ENCODE data around the gene RASA3.
A peak's percentile ranks its signal among the peaks of the same experiment; 100 is the strongest.
"Not testable (repeated sequence)": the region's sequence is repeated elsewhere in the genome, so short reads cannot be mapped to it uniquely, and the experiment has no call there.

The RASA3 gene

DNA sequence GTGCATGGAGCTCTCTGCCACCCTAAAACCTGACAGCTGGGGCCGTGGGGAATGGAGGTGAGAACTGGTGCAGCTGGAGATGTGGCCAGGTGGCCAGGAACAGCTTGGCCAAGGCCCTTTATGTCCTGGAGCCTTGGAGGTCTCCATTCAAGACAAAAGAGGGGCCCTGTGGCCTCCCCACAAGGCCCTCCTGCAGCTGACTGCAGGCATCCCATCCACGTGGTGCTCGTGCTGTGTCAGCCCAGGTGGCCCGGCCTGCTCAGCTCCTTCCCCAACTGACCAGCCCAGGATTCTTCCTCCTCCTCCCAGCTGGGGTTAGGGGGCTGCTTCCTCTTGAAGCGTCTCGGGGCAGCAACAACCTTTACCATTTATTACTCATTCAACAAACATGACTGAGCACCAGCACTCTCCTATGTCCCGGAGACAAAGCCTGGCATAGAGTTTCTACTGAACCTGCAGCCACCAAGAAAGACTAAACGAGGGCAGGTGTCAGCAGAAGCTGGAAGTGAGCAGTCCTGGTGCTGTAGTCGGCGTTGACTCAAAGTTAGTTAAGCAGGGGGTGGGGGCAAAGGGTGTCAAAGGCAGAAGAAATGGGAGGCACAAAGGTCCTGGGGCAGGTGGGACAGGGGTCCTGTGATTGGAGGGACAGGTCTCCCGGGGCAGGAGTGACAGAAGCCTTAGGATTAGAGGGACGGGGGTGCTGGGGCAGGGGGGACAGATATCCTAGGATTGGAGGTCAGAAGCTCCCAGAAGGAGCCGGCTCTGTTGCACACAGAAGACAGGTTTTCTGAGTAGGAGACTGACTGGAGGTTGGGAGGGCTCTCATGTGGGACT lies 135.3 kb downstream of the RASA3 start:
- no peak for DNase-seq

- DNase-seq, result no peak
These were observed 136.1 kb downstream of the RASA3 start for GRCh38 chr13:113996081-113996911.

DNA sequence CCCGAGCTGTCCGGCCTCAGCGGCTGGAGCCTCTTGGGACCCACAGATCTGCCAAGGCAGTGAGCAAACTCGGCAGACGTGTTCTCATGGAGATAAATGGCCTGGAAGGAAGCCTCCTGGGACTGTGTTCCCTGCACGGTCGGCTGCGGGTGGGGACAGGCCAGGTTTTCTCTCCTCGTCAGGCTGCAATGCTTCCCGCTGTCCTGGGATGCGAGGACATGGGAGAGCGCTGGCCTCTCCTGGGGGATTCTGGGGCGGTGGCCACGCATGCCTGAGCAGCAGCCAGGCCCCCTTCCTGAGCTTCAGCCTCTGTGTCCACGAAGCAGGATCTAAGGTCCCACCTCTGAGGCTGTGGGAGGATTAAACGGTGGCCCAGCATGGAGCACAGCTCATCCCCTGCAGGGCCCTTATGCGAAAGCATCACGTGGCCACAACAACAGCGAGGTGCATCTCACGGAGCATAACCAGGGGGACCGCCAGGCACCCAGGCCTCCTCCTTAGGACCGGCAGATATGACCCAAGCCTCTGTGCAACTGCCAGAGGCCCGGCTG lies 137.3 kb downstream of the RASA3 start:
- no peak for DNase-seq

GRCh38 chr13:113992276-113993005 lies 140.0 kb downstream of the RASA3 start:
- DNase-seq, result no peak

GRCh38 chr13:113991676-113992179 lies 140.7 kb downstream of the RASA3 start:
- DNase-seq, result no peak

DNA sequence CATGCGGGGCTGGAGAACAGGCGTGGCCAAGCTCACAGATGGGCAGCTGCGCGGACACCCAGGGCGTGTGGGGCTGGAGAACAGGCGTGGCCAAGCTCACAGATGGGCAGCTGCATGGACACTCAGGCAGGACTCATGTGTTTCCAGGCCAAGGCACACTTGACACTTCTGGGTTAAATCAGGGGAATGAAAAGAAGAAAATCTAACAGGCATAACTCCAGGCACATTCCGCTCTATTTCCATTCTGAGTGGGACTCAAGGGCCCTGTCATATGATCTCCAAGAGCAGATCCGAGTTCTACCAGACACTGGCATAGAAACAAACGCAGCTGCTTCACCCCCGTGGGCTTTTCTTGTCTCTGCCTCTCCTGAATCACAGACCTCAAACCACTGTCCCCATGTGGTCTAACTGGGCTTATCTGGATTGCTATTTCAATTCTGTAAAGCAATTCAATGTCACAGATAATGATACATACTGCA lies 141.2 kb downstream of the RASA3 start:
- DNase-seq, result peak; percentile 11

- DNase-seq, result no peak
These were observed 142.0 kb downstream of the RASA3 start for GRCh38 chr13:113990321-113990837.

DNA sequence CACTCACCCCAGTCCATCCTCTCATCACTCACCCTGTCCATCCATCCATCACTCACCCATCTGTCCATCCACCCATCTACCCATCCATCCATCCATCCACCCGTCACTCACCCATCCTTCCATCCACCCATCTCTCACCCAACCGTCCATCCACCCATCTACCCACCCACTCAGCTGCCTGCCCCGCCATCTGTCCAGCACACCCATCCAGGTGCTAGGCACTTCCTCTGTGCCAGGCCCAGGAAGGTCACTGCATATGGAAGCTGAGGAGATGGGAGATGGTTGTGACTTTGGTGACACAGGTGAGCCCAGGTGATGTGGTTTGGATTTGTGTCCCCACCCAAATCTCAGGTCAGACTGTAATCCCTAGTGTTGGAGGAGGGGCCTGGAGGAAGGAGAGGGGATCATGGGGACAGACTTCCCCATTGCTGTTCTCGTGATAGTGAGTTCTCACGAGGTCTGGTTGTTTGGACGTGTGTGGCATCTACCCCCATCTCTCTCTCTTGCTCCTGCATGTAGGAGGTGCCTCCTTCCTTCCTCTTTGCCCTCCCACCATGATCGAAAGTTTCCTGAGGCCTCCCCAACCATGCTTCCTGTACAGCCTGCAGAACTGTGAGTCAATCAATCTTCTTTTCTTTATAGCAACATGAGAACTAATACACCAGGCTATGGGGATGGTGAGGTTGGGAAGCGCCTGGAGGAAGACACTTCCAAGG lies 142.7 kb downstream of the RASA3 start:
- no peak for DNase-seq

GRCh38 chr13:113988859-113989258 lies 143.6 kb downstream of the RASA3 start:
- not testable (repeated sequence) for DNase-seq

DNA sequence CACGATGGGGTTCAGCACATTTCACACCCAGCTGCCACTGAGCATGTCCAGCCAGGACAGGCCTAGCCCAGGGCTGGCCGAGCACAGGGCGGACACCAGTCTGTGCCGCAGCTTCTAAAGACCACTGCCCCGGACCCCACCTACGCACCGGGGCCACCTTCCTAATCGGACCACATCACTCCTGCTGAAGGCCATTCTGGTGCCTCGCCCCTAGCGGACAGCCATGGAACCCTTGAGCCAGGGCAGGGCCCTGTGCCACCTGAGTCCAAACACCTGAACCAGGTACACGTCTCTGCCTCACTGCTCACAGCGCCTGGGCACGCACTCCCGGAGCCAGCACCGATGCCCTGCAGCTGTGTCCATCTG lies 150.1 kb downstream of the RASA3 start:
- no peak for DNase-seq

DNA sequence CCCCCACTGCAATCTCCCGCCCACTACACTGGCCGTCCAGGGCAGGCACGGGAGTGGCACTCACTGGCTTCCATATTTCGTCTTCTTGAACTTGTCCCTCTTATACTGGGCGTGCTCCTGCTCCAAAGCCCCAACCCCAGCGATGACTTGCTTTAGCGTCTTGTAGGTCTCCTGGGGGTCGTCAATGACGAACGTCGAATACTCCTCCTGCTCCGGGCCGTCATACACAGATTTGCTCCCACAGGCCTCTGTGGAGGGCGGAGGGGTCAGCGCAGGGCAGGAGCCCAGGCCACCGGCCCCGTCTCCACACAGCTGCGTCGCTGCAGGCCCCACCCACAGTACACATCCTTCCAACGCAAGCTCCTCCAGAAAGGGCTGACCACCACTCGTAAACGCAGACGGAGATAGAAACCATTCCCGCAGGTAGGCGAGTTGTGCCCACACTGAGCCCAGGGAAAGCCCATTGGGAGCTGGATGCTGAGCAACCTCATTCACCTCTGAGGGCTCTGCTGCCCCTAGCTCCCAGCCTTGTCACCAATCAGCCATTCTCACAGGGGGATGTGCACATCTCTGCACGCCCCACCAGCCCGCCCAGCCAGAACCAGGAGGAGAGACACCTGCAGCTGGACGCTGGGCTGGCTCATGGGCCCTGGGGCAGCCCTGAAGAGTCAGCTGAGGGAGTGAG lies 150.7 kb downstream of the RASA3 start:
- no peak for DNase-seq

GRCh38 chr13:113981194-113981605 lies 151.2 kb downstream of the RASA3 start:
- peak; percentile 87 for DNase-seq

DNA sequence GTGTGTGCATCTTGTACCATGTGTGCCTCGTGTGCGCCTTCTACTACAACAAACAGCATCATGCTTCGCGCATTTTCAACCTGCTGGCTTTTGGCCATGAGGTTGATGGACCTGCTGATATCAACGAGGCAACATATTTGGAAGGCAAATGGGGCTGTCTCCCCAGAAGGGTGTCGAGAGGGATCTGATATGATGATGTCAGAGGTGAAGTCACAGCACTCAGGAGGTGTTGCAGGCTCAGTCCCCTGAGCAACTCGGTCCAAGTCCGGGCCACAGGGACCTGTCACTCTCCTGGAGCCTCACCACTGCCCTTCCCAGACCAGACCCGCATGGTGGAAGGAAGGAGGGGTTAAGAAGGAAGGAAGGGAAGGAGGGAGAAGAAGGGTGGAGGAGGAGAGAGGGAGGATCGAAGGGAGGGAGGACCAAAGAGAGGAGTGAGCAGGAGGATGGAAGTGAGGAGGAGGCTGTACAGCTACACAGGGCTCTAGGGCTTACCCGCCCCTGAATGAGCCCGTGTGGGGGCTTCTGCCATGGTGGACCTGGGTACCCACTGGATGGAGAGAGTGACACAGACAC lies 151.8 kb downstream of the RASA3 start:
- DNase-seq, result no peak

- DNase-seq, result no peak
These were observed 152.5 kb downstream of the RASA3 start for GRCh38 chr13:113979791-113980471.

DNA sequence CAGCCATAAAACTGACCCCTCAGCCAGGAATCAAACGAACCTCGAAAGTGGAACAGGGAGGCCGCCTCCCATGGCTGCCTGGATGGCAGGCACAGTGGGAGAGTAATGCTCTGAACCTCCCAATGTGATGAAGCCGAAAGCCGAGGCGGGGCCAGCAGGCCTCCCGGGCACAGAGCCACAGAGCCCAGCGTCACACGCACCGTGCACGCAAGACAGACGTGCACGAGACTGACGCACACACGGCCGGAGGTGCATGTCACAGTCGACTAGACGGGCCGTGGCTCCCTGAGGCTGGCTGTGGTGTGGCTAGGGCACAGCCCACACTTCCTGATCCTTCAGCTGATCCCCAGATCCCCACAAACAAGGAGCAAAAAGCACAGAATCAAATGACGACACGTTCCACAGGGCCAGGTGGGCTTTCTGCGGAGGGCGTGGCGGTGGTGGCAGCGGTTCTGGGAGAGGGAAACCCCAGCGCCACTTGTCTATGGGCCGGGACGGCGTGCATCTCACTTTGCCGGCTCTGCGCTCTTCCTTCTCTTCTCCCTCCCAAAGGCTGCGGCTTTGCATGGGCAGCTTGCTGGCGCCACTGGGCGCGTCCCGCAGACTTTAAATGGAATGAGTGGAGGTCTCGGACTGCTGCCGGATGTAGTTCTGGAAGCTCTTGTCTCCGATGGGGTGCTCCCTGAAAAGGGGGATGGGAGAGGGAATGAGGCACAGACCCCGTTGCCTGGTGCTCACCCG lies 153.5 kb downstream of the RASA3 start:
- no peak for DNase-seq

DNA sequence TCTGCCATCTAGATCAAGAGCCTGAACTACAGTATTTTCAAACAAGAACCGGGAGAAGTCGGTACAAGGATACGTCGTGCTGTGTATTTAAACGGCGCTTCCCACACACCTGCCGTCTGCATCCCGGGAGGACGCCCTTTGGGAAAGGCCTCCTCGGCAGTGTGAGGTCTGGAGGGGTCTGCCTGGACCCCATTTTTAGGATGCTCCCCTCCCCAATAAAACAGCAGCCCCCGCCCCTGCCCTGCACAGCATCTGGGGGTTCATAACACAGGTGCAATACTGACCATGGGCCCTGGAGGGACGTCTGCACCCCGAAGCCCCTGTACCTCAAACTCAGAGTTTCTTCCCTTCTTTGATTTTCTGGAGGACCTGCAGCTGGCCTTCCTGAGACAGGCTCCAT lies 154.4 kb downstream of the RASA3 start:
- DNase-seq, result no peak

GRCh38 chr13:113976711-113977684 lies 155.4 kb downstream of the RASA3 start:
- no peak for DNase-seq

DNA sequence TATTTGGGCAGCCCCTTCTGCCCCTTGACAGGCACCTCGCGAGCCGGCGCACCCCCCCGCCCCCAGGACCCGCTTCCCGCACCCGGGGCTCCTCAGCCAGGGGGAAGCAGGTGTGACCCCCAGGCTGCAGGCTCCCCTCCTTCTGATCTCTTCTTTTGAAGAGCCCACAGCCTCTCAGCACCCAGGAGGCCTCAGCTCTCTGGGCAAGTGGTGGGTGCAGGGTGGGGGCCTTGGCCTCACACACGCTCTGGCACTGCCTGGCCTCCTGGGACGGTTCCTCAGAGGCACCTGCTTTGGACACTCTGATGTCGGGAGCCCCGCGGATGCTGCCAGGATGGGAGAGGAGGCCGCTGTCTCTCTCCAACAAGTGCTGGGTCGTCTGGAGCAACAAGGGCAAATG lies 157.0 kb downstream of the RASA3 start:
- DNase-seq, result no peak

Data from DMS53 (cell line).